Activated CD8-positive, alpha-beta memory T cell treated with anti-CD3 and anti-CD28 coated beads, Interleukin-2, amount 50 U/mL, for 1 hour (primary cell): ENCODE measurements around the gene ESR2.
"Not testable (repeated sequence)": the region's sequence is repeated elsewhere in the genome, so short reads cannot be mapped to it uniquely, and the experiment has no call there.

Experiments
- DNase-seq: peaks from one replicate; pipeline ENCODE4 v3.0.0-alpha.2; 2020; ENCODE audit errors: extremely low read depth

ESR2 gene

DNA sequence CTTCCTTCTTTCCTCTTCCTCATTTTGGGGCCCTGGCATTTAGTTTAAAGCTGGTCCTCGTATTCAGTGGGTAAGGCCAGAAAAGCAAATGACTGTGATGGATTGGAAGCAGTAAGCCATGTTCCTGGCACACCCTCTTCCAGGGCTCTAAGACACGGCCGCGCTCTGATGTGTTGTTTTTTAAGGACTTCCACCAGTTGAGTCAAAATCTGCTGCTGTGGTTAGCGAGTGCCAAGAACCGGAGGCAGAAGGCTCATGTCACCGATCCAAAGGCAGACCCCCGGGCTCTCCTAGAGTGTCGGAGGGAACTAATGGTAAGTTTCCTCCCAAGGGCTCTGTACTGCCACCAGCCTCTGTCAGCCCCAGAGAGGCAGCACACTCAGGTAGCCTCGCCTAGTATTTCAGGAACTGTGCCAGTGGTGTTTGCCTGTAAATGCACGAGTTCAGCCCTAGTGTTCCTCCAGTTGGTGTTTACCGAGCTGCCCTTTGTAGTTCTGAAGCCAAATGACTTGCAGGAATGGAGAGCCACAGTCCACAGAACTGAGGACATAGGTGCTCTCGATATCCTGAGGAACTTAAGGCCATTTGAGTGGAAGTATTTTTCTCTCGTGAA lies 72.7 kb downstream of the ESR2 start:
- DNase-seq: no peak

DNA sequence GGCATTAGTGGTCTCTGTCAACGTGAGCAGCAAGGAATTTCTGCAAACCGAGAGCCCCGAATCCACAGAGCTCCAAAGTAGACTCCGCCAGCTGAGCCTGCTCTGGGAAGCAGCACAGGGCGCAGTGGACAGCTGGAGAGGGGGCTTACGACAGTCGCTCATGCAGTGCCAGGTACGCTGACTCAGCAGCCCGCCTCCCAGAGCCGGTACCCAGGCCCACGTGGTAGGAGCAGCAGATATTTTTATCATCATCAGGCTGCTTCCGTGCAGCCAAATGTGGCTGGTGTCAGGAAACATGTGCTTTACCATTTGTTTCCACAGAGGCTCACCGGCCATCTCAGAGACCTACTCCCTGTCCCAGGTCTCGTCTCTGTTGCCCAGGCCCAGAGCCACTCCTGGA lies 73.7 kb downstream of the ESR2 start:
- DNase-seq: no peak

DNA sequence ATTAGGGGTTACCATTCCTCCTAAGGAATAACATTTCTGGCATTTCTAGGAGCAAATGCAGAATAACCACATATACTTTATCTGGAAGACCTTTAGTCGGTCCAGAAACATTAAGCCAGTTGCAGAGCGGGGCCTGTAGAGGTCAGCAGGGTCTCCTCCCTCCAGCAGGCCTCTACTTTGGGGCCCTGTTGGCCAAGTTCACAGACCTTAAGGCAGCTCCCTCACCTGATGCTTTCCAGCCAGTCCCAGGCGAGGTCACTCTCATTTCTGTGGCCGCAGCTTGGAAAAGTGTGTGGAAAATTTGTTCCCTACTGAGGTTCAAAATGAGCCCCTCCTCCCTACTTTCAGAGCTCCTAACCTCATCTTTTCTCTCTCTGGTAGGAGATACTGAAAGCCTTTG lies 74.1 kb downstream of the ESR2 start:
- DNase-seq: no peak

DNA sequence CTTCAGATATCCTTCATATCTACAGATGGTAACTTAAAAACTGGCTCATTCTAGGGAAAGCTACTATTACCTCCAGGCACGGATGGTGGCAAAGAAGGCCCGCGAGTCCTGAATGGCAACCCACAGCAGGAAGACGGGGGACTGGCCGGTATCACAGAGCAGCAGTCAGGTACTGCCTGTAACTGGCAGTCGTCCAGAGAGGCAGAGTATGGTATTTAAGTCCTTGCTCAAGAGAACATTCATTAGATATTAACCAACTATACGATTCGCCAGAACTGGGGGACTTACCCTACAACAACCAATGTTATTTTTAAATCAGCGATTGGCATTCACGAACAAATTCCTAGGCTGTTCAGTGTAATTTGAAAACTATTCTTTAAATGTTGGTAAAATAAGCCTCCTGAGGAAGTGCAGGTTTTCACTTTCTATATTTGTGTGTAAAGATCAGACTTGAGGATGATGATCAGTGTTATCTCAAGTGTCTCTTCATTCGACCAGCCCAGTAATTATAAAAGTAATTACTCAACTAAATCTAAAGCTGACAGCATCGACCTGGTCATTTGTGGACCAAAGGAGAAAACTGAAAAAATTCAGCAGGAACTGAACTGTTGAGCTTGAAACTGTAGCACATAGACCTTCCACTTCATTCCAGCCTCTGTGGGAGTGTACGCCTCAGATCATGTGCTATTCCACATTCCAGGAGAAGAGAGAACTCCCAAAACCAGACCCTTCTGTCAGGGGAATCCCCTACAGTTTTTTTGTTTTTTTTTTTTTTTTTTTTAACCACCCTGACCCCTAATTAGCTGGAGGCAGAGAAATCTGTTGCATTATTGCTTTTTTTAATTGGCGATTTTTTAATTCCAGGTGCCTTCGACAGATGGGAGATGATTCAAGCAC lies 75.6 kb downstream of the ESR2 start:
- DNase-seq: no peak

DNA sequence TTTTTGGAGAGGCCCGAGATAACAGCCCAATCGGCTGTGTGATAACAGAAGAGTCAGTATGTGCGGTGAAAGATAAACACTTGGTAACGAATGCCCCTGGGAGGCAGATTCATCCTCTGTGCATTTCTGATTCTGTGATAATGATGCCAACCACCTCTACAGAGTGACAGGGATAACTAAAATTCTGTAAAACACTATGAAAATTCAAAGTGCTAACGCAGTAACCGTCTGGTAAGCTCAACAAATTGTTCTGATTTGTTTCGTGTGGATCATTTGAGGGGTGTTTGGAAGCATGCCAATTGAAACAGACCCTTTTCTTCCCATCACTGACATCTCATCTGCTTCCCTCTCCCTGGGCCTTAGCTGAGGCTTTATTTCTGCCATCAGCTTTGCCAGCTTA lies 76.3 kb downstream of the ESR2 start:
- no peak for DNase-seq

DNA sequence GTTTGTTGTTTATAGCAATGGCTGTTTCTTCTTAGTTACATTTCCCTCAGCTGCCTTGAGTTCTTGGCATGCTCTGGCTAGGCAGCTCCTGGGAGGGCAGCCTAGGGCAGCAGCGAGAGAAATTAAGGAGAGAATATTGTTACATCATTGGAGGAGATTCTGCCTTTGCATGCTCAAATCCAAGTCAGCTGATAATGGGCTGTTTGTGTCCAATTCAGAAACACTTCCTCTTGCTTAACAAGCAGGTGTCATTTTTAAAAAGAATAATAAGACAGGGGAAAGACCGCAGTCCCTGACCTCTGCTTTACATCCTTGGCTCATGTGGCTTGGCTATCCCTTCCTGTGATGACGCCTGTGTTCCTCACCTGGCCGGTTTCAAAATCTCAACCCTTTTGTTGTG lies 76.9 kb downstream of the ESR2 start:
- DNase-seq: no peak

DNA sequence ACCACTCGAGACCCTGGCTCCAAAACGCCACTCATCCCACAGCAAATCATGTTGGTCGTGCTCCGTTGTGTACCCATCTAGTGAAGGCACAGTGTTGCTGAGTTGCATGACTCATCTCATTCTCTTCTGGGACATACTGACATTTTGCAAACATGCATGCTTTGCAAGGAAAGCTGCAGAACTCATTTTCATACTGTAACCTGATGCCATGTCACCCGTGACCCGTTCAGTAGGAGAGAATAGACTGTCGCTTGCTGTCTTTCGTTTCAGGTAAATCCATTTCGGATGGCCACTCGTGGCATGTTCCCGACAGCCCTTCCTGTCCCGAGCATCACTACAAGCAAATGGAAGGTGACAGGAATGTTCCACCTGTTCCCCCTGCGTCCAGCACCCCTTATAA lies 78.2 kb downstream of the ESR2 start:
- no peak for DNase-seq

DNA sequence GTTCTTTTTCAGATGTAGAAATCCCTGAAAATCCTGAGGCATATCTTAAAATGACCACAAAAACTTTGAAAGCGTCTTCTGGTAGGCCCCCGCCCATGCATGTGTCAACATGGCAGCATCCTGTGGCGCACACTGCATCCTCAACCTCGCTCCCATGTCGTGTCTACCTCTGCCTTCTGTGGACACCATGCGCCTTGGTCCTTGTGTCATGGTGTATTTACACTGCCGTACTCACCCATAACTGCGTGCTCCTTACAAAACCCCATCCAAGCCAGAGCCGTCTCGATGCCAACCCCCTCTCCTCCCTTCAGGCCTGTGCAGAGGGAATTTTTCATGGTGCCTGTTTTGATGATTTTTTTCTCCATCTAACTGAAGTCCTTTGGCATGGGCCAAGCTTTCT lies 78.9 kb downstream of the ESR2 start:
- DNase-seq: no peak

DNA sequence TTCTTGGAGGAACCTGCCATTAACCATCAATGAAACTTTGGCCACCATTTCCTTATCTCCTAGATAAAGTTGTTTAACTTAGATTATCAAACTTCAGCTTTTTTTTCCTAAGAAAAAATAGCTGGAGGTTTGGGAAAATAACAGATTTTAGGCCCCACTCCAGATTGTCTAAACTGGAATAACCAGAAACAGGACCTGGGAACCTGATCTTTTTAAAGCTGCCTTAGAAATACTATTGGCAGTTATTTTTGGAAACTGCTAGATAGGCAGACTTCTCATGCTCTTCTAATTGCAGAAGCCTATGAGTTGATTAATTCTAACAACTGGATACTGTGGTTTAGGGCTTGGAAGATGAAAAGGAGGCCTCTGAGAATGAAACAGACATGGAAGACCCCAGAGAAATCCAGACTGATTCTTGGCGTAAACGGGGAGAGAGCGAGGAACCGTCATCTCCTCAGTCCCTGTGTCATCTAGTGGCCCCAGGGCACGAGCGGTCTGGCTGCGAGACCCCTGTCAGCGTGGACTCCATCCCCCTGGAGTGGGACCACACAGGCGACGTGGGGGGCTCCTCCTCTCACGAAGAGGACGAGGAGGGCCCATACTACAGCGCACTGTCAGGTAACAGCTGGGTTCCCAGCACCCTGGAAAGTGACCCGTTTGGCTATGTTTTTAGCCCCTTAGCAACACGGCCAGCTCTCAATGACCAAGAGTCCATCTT lies 80.2 kb downstream of the ESR2 start:
- DNase-seq: no peak

DNA sequence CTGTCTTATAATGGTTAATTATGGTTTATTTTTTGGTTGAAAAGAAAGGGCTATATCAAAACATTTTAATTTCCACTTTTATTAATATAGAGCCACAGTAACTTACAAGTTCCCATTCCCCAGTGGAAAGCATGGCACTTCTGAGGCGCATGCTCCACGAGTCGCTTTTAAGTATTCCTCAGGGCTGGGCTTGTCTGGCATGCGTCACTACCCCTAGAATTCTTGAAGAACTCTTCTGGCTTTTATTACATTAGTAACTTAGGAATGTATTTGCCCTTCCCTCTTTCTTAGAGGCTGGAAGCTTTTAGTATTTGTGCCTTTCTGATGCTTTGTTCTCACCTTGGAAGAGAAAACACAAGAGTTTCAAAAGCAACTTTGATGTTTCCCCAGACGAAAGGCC lies 81.1 kb downstream of the ESR2 start:
- no peak for DNase-seq

DNA sequence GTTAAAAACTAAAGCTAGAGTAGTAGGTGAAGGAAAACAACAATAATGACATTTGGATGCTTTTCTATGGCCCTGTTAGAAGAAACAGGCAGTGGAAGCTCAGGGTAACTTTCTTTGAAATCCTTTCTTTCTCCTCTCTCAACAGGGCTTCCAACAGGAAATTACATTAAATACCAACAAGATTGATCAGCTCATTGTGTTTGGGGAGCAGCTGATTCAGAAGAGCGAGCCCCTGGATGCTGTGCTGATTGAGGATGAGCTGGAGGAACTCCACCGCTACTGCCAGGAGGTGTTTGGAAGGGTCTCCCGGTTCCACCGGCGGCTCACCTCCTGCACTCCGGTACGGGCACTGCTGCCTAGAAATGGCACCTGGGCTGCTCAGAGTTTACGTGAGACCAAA lies 81.5 kb downstream of the ESR2 start:
- no peak for DNase-seq

DNA sequence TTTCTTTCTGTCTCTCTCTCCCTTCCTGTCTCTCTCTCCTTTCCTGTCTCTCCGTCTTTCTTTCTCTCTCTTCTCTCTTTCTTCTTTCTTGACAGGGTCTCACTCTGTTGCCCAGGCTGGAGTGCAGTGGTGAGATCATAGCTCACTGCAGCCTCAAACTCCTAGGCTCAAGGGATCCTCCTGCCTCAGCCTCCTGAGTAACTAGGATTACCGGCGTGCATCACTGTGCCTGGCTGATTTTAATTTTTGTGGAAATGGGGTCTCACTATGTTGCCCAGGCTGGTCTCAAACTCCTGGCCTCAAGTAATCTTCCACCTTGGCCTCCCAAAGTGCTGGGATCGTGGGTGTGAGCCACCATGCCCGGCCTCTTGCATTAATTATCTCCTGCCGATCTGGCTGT lies 83.3 kb downstream of the ESR2 start:
- DNase-seq: not testable (repeated sequence)

DNA sequence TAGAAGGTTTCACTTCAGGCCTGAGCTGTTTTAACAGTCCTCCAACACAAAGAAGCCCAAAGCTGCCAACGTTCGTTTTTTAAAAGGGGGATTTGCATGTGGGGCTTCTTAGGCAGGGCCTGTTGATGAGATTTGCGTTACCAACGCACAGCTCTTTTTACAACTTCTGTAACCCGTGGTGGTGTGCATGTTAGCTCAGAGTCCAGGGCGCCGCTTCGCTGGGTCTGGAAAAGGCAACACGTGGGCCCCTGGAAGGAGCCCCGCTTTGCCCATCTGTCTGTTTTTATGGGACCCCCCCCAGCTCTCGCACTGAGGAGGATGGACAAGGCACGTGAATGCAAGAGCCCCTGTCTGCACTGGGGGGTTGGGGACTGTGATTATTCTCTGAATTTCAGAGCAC lies 84.0 kb downstream of the ESR2 start:
- DNase-seq: no peak

DNA sequence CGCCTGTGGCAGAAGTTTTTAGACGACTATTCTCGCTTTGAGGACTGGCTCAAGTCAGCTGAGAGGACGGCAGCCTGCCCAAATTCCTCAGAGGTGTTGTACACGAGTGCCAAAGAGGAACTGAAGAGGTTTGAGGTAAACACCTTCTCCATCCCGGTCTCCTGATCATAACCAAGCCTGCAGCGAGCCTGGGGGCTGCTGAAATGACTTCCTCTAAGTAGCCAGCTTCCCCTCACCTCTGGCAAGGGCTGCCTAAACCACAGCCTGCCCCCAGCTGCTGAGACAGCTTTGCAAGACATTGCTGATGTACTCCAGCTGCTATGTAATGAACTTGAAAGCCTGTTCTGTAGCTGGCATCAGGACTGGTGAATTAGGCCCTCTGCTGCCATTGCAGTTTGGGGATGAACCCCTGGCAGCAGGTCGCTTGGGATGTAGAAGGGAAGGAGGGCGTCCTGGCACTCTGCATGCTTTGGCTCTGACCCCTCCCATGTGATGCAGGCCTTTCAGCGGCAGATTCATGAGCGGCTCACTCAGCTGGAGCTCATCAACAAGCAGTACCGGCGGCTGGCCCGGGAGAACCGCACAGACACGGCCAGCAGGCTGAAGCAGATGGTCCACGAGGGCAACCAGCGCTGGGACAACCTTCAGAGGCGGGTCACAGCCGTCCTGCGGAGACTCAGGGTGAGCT lies 84.6 kb downstream of the ESR2 start:
- DNase-seq: no peak

DNA sequence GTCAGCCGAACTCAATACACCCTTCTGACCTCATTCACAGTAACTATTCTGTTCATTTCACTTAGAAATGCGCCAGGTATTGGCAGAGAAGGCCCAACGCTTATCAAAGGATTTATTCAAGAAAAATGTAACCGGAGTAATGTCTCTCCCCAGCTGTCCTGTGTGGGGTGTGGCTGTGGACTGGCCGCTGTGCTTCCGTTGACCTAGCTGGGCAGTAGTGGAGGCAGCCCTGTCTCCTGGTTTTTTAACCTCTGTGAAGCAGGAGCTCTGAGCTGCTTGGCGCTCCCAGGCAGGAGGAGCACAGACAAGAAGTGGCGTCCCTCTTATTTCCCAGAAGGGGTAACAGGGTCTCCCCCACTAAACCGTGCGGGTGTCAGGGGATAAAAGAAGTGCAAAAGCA lies 85.2 kb downstream of the ESR2 start:
- no peak for DNase-seq

DNA sequence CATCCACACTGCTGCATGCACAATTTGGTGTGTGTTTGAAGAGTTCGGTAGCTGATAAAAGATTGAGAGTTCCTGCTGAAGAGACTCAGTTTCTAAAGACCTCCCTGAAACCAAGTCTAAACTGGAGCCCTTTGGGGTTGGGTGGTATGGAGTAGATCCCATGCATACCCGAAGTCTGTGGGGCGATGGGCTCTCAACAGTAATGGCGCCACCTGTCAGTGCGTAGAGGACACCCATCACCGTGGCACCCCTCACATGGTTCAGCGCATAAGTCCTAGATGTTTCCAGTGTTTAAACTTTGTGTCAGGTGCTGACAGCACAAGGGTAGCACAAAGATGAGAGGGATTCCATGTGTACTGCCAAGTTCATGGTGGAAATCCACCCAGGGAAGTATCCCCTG lies 85.9 kb downstream of the ESR2 start:
- no peak for DNase-seq

DNA sequence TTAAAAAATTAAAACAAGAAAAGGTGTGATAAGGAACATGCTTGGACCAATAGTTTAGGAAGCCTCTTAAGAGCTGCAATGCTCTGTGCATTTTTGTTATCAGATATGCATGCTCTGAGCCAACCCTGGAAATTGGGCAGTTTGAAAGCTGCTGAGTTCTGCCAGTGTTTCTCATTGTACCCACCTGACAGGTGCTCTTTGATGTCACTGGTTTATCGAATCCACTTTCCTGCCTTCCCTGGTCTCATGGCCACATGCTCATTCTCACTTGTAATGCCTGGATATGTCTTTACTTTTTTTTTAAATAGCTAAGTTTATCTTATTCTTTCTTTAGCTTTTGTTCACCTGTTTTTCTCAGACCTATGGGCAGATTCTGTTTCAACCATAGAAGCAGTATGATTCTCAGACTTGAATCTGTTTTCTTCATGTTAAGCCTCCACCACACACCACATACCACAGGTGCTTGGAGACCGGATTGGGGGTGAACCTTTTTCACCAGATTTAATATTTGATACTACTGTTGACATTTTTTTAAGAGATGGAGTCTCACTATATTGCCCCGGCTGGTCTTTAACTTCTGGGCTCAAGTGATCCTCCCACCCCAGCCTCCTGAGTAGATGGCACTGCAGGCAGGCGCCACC lies 90.7 kb downstream of the ESR2 start:
- no peak for DNase-seq

DNA sequence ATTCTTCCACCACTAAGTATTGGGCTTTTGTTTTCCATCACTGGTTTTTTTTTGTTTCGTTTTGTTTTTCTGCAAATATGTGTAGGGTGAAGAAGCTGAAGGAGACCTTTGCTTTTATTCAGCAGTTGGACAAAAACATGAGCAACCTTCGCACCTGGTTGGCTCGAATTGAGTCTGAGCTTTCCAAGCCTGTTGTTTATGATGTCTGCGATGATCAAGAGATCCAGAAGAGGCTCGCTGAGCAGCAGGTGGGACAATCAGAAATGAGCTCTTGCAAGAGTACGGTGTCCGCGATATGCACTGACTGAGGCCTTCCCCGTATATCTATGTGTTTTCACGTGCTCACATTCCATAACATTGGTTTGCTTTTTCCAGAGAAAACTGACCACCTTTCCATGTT lies 91.5 kb downstream of the ESR2 start:
- no peak for DNase-seq

DNA sequence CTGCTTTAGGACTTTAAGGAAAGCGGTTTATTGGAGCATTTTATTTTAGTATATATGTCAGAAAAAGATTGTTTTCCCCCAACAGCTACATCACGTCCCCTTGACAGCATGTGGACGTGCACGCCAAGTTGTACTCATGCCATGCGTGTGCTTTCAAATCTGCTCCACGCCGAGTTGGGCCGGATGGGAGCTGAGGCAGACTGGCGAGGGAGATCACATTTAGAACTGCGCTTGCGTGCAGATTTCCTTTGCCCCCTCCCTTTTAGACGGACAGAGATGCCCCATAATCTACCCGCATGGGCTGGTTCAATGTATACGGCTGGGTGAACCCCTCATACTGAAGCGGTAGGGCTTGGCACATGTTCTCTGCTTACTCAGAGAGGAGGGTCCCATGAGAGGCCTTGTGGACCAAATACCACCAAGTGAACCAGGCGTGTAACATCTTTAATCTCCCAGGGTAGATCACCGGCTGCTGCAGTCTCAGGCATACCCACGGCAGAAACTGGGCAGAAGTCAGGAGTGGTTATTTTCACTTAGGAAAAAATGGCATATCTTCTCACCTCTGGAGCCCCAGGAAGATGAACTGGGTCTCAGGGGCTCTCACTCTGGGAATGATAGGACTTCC lies 92.1 kb downstream of the ESR2 start:
- no peak for DNase-seq

DNA sequence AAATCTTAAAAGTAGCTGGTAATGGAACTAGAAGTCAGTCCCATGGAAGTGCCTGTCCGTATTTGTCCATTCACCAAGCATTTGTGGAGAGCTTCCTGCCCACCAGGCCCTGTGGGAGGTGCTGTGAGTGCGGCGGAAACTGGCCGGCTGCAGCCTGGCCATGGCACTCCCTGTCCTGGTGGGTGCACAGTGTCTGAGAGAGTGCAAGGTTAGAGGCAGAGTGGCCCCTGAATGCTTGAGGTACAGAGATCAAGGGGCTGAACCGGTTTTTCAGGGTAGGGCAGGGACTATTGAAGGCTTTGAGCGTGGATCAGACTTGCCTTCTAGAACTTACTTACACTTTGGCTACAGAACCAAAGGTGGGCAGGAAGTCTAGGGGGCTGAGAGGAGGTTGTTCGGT lies 92.9 kb downstream of the ESR2 start:
- no peak for DNase-seq

DNA sequence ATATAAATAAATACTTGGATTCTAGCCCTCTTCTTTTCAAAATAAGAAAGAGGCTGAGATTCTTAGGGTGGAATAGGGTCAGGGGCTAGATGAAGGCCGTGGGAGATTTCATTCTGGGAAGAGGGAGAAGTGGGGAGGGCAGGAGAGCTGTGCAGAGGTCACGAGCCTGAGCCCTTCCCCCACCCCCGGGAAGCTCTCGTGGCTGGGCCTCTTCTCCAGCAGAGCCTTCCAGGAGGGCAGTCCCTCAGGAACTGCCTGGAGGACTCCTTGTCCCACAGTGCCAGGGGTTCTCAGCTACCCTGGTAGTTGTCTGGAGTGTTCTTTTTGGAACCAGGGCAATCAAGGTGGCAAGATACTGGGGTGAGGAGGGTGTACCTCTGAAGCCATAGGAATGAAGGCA lies 94.0 kb downstream of the ESR2 start:
- DNase-seq: no peak
